Mesodermal cell (in vitro differentiated cells): ENCODE measurements around the gene SPATA7.

ENCODE experiments used
- H3K27ac ChIP-seq: 2 replicates; pipeline ENCODE4 v1.7.0; 2013; ENCODE audit warnings: mild to moderate bottlenecking, low read depth, low read length, moderate library complexity; ENCODE audit not compliant: severe bottlenecking
- H3K36me3 ChIP-seq: 2 replicates; pipeline ENCODE4 v1.7.1; 2013; ENCODE audit warnings: mild to moderate bottlenecking, low read length, moderate library complexity; ENCODE audit not compliant: control insufficient read depth, insufficient read depth
- H3K4me1 ChIP-seq: one replicate; pipeline ENCODE4 v1.7.1; 2013; ENCODE audit warnings: mild to moderate bottlenecking, low read length; ENCODE audit not compliant: insufficient read depth, control insufficient read depth, poor library complexity, severe bottlenecking
- H3K4me3 ChIP-seq: 2 replicates; pipeline ENCODE4 v1.7.0; 2013; ENCODE audit warnings: low read length, control low read depth, mild to moderate bottlenecking; ENCODE audit not compliant: insufficient read depth, poor library complexity, severe bottlenecking; ENCODE audit errors: extremely low read depth
- H3K9me3 ChIP-seq: 2 replicates; pipeline ENCODE4 v1.7.1; 2013; ENCODE audit warnings: mild to moderate bottlenecking, low read length, moderate library complexity; ENCODE audit not compliant: control insufficient read depth
- WGBS, 2 experiments: methylation state at CpG; one replicate each; pipeline ENCODE4 v1.1.5; 2013; ENCODE audit warnings: missing lambda C conversion rate in 2 of 2; ENCODE audit not compliant: insufficient coverage in 2 of 2; 5-methylcytosine and 5-hydroxymethylcytosine counted together

SPATA7 gene

DNA sequence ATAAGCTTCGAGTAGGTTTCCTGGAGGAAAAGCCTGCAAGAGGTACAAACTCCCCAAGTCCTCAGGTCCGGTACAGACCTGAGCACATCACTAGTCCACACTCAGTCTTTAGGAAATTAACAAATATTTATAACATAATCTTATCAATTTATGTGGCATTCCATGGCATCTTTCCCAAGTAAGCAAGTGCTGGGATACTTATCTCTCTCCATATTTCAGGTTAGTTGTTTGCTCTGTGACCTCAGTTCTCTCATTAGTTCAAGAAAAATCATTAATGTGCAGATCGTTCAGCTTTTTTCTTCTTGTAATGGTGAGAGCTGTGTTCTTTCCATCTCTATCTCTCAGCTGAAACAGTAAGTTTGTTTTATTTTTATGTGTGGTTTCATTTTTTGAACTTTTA, 34.7 kb downstream of the SPATA7 start:
- WGBS, 2 experiments, result no CpG with 5 or more reads among the region's 3 CpGs
- Histone ChIP-seq H3K4me3 (no peak overlapping the region), H3K36me3 (no peaks in the 10 kb centered on the region), H3K27ac (no peak overlapping the region), H3K4me1 (no peaks in the 10 kb centered on the region), H3K9me3 (no peaks in the 10 kb centered on the region)

GRCh38 chr14:88421286-88421685, 35.8 kb downstream of the SPATA7 start:
- Histone ChIP-seq H3K27ac (no peak overlapping the region), H3K36me3 (no peaks in the 10 kb centered on the region), H3K4me3 (no peak overlapping the region), H3K9me3 (no peaks in the 10 kb centered on the region), H3K4me1 (no peaks in the 10 kb centered on the region)
- 90 to 97% methylated on average over 3 of the region's 4 CpGs for WGBS, 2 experiments

DNA sequence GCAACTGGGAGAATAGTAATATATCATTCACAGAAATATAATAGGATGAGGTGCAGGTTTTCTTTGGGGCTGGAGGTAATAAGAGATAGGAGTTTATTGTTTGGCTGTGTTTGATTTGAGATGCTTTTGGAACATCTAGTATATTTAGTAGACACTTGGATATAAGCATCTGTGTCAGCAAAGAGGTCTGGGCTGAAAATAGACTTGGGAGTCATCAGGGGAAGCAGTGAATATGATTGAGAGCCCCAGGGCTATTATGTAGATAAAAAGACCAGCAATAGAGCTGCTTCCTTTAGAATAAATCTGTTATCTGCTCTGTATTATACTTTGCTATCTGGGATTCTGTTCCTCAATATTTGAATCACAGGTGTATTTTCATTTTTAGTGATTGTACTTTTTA, 36.6 kb downstream of the SPATA7 start:
- no peak overlapping the region for H3K27ac ChIP-seq
- no peaks in the 10 kb centered on the region for H3K4me1 ChIP-seq
- no peak overlapping the region for H3K4me3 ChIP-seq

GRCh38 chr14:88422919-88423650, 37.6 kb downstream of the SPATA7 start:
- no CpG with 5 or more reads among the region's 3 CpGs for WGBS, 2 experiments
- Histone ChIP-seq H3K4me1 (no peaks in the 10 kb centered on the region), H3K36me3 (no peaks in the 10 kb centered on the region), H3K9me3 (no peaks in the 10 kb centered on the region), H3K4me3 (no peak overlapping the region), H3K27ac (no peak overlapping the region)

More for the DNA sequence above, 36.6 kb downstream of the SPATA7 start:
- H3K36me3 ChIP-seq, result no peaks in the 10 kb centered on the region
- no peaks in the 10 kb centered on the region for H3K9me3 ChIP-seq

DNA sequence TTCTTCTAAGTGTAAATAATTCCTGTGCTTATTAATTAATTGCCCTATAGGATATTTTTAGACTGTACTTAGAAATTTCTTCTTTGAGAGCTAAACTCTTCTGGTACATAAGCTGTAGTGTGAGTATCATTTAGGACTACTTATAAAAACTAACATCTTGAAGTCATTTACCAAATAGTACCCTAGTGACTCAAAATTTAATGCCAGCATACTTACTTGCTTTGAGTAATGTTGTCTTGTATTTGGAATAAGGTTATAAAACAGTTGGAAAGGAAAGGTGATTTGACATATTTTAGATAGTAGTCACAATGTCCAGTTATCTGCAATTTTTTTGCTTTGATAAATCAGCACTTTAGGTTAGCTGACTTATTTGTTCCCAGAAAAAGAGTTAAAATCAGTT, 39.1 kb downstream of the SPATA7 start:
- no peaks in the 10 kb centered on the region for H3K4me1 ChIP-seq
- H3K36me3 ChIP-seq, result no peaks in the 10 kb centered on the region
- no peaks in the 10 kb centered on the region for H3K9me3 ChIP-seq
- H3K4me3 ChIP-seq, result no peak overlapping the region
- no peak overlapping the region for H3K27ac ChIP-seq

- whole genome bisulfite sequencing, 2 experiments, result 83 to 90% methylated on average over 5 to 6 of the region's 7 CpGs
- Histone ChIP-seq H3K27ac (no peak overlapping the region), H3K4me3 (no peak overlapping the region), H3K9me3 (no peaks in the 10 kb centered on the region), H3K4me1 (no peaks in the 10 kb centered on the region), H3K36me3 (no peaks in the 10 kb centered on the region)
Measured at GRCh38 chr14:88426271-88426670, 40.8 kb downstream of the SPATA7 start.

- Histone ChIP-seq H3K9me3 (no peaks in the 10 kb centered on the region), H3K4me3 (no peak overlapping the region), H3K36me3 (no peaks in the 10 kb centered on the region), H3K4me1 (no peaks in the 10 kb centered on the region), H3K27ac (no peak overlapping the region)
- WGBS, 2 experiments, result no CpG with 5 or more reads among the region's 2 CpGs
Measured at GRCh38 chr14:88430976-88431375, 45.5 kb downstream of the SPATA7 start.

- H3K4me1 ChIP-seq, result no peaks in the 10 kb centered on the region
- H3K27ac ChIP-seq, result no peak overlapping the region
- WGBS, 2 experiments, result 100% methylated on average over 2 of the region's 5 CpGs; no CpG with 5 or more reads in 1 of the 2 experiments
- H3K36me3 ChIP-seq, result no peaks in the 10 kb centered on the region
- H3K9me3 ChIP-seq, result no peaks in the 10 kb centered on the region
- H3K4me3 ChIP-seq, result no peak overlapping the region
Measured at GRCh38 chr14:88437658-88438057, 52.2 kb downstream of the SPATA7 start.

DNA sequence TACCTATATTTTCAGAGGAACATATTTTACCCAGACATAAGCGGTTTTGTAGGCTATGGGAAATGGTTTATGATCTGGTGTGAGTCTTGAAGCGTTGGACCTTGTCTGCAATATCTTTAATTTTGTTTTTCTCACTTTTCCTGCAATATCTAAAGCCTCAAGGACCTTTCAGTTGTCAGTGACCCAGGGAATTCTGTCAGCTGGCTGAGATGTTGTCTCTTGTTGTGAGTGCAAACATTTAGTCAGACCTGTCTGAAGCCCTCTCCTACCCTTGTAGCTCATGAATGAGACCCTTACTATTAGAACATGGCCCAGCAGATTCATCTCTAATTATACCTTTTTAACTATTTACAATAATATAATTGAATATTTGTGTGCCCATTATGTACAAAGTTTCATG, 53.6 kb downstream of the SPATA7 start:
- Histone ChIP-seq H3K36me3 (no peaks in the 10 kb centered on the region), H3K9me3 (no peaks in the 10 kb centered on the region), H3K4me1 (no peaks in the 10 kb centered on the region), H3K4me3 (no peak overlapping the region), H3K27ac (no peak overlapping the region)
- WGBS, 2 experiments, result no CpG with 5 or more reads among the region's 2 CpGs

DNA sequence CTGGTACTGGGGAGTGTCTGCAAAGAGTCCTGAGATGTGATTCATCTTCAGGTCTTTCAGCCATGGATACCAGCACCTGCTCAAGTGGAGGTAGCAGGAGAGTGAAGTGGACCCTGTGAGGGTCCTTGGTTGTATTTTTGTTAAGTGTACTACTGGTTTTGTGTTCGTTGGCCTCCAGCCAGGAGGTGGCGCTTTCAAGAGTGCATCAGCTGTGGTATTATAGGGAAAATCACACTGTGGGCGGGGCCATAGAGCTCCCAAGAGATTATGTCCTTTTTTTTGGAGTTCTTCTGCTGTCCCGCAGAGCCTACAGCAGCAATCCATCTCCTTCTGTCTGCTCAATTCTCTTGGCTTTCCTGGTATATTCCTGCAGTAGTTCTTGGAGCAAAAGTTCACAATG, 66.8 kb downstream of the SPATA7 start:
- H3K4me3 ChIP-seq, result no peak overlapping the region
- peaks cover 13% of the 10 kb centered on the region for H3K36me3 ChIP-seq
- no peaks in the 10 kb centered on the region for H3K9me3 ChIP-seq
- 71 to 100% methylated on average over 1 to 4 of the region's 4 CpGs for WGBS, 2 experiments
- no peak overlapping the region for H3K27ac ChIP-seq
- no peaks in the 10 kb centered on the region for H3K4me1 ChIP-seq

DNA sequence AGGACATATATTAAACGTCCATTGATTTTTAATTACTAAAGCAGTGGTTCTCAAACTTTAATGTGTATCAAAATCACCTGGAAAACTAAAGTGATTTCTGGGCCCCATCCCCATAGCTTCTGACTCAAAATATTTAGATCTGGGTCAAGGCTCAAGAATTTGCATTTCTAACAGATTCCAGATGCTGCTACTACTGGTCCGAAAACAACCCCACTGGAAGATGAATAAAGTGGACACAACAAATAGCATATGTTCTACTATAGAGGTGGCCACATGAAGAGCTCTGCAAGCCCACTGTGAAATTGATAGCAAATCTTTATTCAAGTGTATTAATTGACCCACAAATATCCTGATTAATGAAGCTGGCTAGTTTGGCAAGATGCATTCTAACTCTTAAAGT, 69.4 kb downstream of the SPATA7 start:
- peaks cover 13% of the 10 kb centered on the region for H3K36me3 ChIP-seq
- no peak overlapping the region for H3K4me3 ChIP-seq
- H3K4me1 ChIP-seq, result no peaks in the 10 kb centered on the region
- no peak overlapping the region for H3K27ac ChIP-seq
- no peaks in the 10 kb centered on the region for H3K9me3 ChIP-seq
- 83% methylated on average over 1 of the region's 2 CpGs for WGBS, 2 experiments
